Calu3 (cell line): ENCODE results near the gene LPCAT4. TPM values are rescaled to one million over a fixed set of nuclear protein-coding genes. Genes with fewer than 3 reads are reported as not detected.

ENCODE experiments used
- BruUV-seq: library from RNA; stranded (reverse); fragments of 400-500 nt; replicated peaks from 2 replicates; lab custom pipeline; 2021; lab: Mats Ljungman, UMichigan
- CTCF ChIA-PET: fragments of 300-600 bp; sonication (Branson Sonifier 250); formaldehyde crosslinking; loops from one replicate; lab custom pipeline; 2022; ENCODE audit warnings: antibody characterized with exemption; lab: Charles Lee
- DNase-seq: peaks from one replicate; pipeline ENCODE4 v3.0.0; 2022
- H3K27ac Mint-ChIP-seq: one replicate; pipeline ENCODE4 v1.8.0; 2022; ENCODE audit warnings: mixed read lengths; ENCODE audit not compliant: unreplicated experiment
- H3K27me3 Mint-ChIP-seq: one replicate; pipeline ENCODE4 v1.8.0; 2022; ENCODE audit warnings: mixed read lengths; ENCODE audit not compliant: unreplicated experiment
- H3K36me3 Mint-ChIP-seq: one replicate; pipeline ENCODE4 v1.8.0; 2022; ENCODE audit warnings: mild to moderate bottlenecking, moderate library complexity, mixed read lengths; ENCODE audit not compliant: insufficient read depth, unreplicated experiment
- H3K4me1 Mint-ChIP-seq: one replicate; pipeline ENCODE4 v1.8.0; 2022; ENCODE audit warnings: mild to moderate bottlenecking, low read depth, mixed read lengths; ENCODE audit not compliant: unreplicated experiment
- H3K4me3 Mint-ChIP-seq: one replicate; pipeline ENCODE4 v1.8.0; 2022; ENCODE audit warnings: mild to moderate bottlenecking, low read depth, moderate library complexity, mixed read lengths; ENCODE audit not compliant: unreplicated experiment
- H3K9me3 Mint-ChIP-seq: one replicate; pipeline ENCODE4 v1.8.0; 2022; ENCODE audit warnings: low read depth, mixed read lengths; ENCODE audit not compliant: unreplicated experiment
- intact Hi-C: fragments of 100-400 bp; cut with micrococcal nuclease; formaldehyde crosslinking; loops from one replicate; pipeline ENCODE4 v1.10.0; 2022; ENCODE audit not compliant: unreplicated experiment
- total RNA-seq: library from RNA; stranded (reverse); gene quantifications from 2 replicates; pipeline ENCODE4 v1.2.3, GENCODE V29; 2022
- TF ChIP-seq, protein P1 (sequence below): fragments of 200-600 bp; IDR thresholded peaks from one replicate; pipeline ENCODE4 v1.8.0; 2022; ENCODE audit warnings: antibody characterized with exemption; ENCODE audit not compliant: unreplicated experiment

The LPCAT4 gene
- total RNA-seq, 1 experiment from 2014 or later, result 28.9 TPM

DNA sequence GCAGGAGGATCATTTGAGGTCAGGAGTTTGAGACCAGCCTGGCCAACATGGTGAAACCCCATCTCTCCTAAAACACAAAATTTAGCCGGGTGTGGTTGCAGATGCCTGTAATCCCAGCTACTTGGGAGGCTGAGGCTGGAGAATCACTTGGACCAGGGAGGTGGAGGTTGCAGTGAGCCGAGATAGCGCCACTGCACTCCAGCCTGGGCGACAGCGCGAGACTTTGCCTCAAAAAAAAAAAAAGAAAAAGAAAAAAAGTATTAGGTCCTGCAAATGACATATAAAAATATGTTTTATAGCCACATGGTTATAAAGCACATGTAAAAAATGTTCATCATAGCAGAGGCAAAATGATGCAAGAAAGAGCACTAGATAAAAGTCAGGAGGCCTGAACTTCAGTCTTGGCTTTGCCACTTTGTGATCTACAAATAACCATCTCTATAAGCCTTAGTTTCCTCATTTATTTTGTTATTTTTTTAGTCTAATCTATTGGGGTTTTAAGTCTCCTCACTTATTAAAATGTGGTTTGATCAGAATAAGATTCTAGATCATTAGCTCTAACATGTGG, 34.4 kb downstream of the LPCAT4 start:
- H3K4me3 Mint-ChIP-seq, result no peak overlapping the region
- no peak overlapping the region for H3K27ac Mint-ChIP-seq
- H3K27me3 Mint-ChIP-seq, result no peaks in the 10 kb centered on the region
- intact Hi-C loops, result loop anchor here (10.0 kb wide), 1 partner anchor 108 kb away; the partner anchor contains the start of gene EMC4
- CTCF ChIA-PET, result no interaction called here
- no peaks in the 10 kb centered on the region for H3K9me3 Mint-ChIP-seq
- peaks cover 11% of the 10 kb centered on the region for H3K36me3 Mint-ChIP-seq
- no peak for DNase-seq
- TF ChIP-seq, protein P1, sequence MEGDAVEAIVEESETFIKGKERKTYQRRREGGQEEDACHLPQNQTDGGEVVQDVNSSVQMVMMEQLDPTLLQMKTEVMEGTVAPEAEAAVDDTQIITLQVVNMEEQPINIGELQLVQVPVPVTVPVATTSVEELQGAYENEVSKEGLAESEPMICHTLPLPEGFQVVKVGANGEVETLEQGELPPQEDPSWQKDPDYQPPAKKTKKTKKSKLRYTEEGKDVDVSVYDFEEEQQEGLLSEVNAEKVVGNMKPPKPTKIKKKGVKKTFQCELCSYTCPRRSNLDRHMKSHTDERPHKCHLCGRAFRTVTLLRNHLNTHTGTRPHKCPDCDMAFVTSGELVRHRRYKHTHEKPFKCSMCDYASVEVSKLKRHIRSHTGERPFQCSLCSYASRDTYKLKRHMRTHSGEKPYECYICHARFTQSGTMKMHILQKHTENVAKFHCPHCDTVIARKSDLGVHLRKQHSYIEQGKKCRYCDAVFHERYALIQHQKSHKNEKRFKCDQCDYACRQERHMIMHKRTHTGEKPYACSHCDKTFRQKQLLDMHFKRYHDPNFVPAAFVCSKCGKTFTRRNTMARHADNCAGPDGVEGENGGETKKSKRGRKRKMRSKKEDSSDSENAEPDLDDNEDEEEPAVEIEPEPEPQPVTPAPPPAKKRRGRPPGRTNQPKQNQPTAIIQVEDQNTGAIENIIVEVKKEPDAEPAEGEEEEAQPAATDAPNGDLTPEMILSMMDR, result no peak
- peaks cover 7% of the 10 kb centered on the region for H3K4me1 Mint-ChIP-seq
- no TSS peak for BruUV-seq

DNA sequence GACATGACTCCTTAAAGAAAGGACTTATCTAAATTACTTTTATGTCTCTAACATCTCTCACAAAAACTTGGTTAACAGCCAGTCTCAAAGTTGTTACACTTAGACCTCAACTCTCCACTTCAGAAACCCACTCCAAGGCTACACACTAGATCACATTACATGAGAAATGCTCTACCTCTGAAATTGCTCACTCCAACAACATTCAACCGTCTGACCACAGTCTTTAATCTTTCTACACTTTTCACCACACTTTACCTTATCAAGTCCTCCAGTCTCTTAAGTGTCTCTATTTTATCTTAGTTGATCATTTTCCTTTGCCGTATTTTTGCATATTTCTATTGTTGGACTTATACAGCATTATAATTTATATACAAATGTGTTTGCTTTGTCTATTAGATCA, 35.2 kb downstream of the LPCAT4 start:
- no peaks in the 10 kb centered on the region for H3K27me3 Mint-ChIP-seq
- CTCF ChIA-PET, result no interaction called here
- peaks cover 7% of the 10 kb centered on the region for H3K4me1 Mint-ChIP-seq

DNA sequence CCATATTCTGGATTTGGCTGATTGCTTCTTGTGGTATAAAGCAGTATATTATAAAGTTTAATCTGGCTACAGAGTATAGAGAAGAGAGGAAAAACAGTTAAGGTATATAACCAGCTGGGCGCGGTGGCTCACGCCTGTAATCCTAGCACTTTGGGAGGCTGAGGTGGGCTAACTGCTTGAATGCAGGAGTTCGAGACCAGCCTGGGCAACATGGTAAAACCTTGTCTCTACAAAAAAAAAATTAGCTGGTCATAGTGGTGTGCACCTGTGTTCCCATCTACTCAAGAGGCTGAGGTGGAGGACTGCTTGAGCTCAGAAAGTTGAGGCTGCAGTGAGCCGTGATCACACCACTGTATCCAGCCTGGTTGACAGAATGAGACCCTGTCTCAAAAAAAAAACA, 36.7 kb downstream of the LPCAT4 start:
- Mint-ChIP-seq H3K27ac (no peak overlapping the region), H3K4me3 (no peak overlapping the region), H3K27me3 (no peaks in the 10 kb centered on the region), H3K4me1 (peaks cover 1% of the 10 kb centered on the region), H3K36me3 (no peaks in the 10 kb centered on the region), H3K9me3 (no peaks in the 10 kb centered on the region)
- DNase-seq, result no peak
- no TSS peak for BruUV-seq
- CTCF ChIA-PET, result no interaction called here
- TF ChIP-seq, protein P1, result no peak
- intact Hi-C loops, result loop anchor here (10.0 kb wide), 1 partner anchor 105 kb away; the partner anchor contains the start of gene EMC4

More for the DNA sequence above, 35.2 kb downstream of the LPCAT4 start:
- Mint-ChIP-seq H3K36me3 (peaks cover 2% of the 10 kb centered on the region), H3K9me3 (no peaks in the 10 kb centered on the region), H3K27ac (no peak overlapping the region), H3K4me3 (no peak overlapping the region)
- no TSS peak for BruUV-seq
- intact Hi-C loops, result loop anchor here (10.0 kb wide), 1 partner anchor 107 kb away; the partner anchor contains the start of gene EMC4
- DNase-seq, result no peak
- TF ChIP-seq, protein P1, result no peak

DNA sequence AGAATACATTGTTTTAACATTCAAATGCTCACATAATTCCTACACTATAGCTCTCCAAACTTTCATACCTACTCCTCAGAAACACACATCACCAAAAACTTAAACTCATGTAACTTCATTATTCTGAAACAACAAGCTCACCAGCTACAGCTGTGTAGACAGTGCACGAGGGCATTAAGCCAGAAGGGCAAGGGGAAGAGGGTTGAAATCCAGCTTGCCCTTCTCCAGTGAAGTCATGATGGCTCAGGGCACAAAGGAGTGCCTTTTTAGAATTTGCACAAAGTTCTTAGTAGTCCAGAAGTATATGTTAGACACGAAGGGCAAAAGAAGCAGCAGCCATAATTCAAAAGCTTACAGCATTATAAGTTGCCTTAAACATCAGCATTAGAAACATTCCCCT, 38.0 kb downstream of the LPCAT4 start:
- Mint-ChIP-seq H3K27me3 (no peaks in the 10 kb centered on the region), H3K4me1 (no peaks in the 10 kb centered on the region), H3K4me3 (no peak overlapping the region), H3K27ac (no peak overlapping the region), H3K9me3 (no peaks in the 10 kb centered on the region), H3K36me3 (no peaks in the 10 kb centered on the region)
- TF ChIP-seq, protein P1, result no peak
- DNase-seq, result no peak
- intact Hi-C loops, result no loop called here
- no TSS peak for BruUV-seq
- CTCF ChIA-PET, result no interaction called here
